NCI-H1092 treated with DMSO at 0.1 percent for 48 hours (cell line): ENCODE data around the gene MLH1.

Experiments used
- DNase-seq: peaks from one replicate; lab custom pipeline; 2025; lab: John Stamatoyannopoulos, UW

The MLH1 gene

GRCh38 chr3:36981006-36981405 is 12.3 kb upstream of the MLH1 start:
- DNase-seq, result no peak

- no peak for DNase-seq
Measured at GRCh38 chr3:36988356-36988755, 5.0 kb upstream of the MLH1 start.

GRCh38 chr3:36989005-36989404 is 4.3 kb upstream of the MLH1 start:
- no peak for DNase-seq

- no peak for DNase-seq
Measured at GRCh38 chr3:36989568-36989967, 3.8 kb upstream of the MLH1 start.

GRCh38 chr3:36991147-36991546 is 2.2 kb upstream of the MLH1 start:
- DNase-seq, result no peak

GRCh38 chr3:36991923-36992805 is 1.2 kb upstream of the MLH1 start:
- no peak for DNase-seq

GRCh38 chr3:36992806-36993325 is 452 bp upstream of the MLH1 start, which contains the start of gene EPM2AIP1:
Gene EPM2AIP1 (minus strand): TSS chr3:36993131. CDS start chr3:36993077, 54 bp downstream.
- no peak for DNase-seq

GRCh38 chr3:37014620-37015019 is 21.3 kb downstream of the MLH1 start:
- no peak for DNase-seq

GRCh38 chr3:37015642-37016041 is 22.3 kb downstream of the MLH1 start:
- no peak for DNase-seq

GRCh38 chr3:37016903-37017302 is 23.6 kb downstream of the MLH1 start:
- no peak for DNase-seq

- no peak for DNase-seq
Measured at GRCh38 chr3:37017683-37018082, 24.4 kb downstream of the MLH1 start.

GRCh38 chr3:37024092-37024491 is 30.8 kb downstream of the MLH1 start:
- DNase-seq, result no peak

- no peak for DNase-seq
Measured at GRCh38 chr3:37024820-37025405, 31.6 kb downstream of the MLH1 start.

- no peak for DNase-seq
Measured at GRCh38 chr3:37025561-37026335, 32.4 kb downstream of the MLH1 start.

- no peak for DNase-seq
Measured at GRCh38 chr3:37026851-37027250, 33.5 kb downstream of the MLH1 start.

- no peak for DNase-seq
Measured at GRCh38 chr3:37028329-37028728, 35.0 kb downstream of the MLH1 start.

- no peak for DNase-seq
Measured at GRCh38 chr3:37029111-37029510, 35.8 kb downstream of the MLH1 start.

- no peak for DNase-seq
Measured at GRCh38 chr3:37029516-37030163, 36.3 kb downstream of the MLH1 start.

- no peak for DNase-seq
Measured at GRCh38 chr3:37030588-37030987, 37.3 kb downstream of the MLH1 start.

GRCh38 chr3:37031096-37031682 is 37.9 kb downstream of the MLH1 start:
- no peak for DNase-seq

- no peak for DNase-seq
Measured at GRCh38 chr3:37032961-37033360, 39.6 kb downstream of the MLH1 start.

- no peak for DNase-seq
Measured at GRCh38 chr3:37037352-37037751, 44.0 kb downstream of the MLH1 start.
